ENCODE data around the gene ARF1. TPM values are rescaled to one million over a fixed set of nuclear protein-coding genes. Genes with fewer than 3 reads are reported as not detected.

ARF1 gene
- total RNA-seq, 2 donors from 2014 or later, result 366 to 375 TPM

DNA sequence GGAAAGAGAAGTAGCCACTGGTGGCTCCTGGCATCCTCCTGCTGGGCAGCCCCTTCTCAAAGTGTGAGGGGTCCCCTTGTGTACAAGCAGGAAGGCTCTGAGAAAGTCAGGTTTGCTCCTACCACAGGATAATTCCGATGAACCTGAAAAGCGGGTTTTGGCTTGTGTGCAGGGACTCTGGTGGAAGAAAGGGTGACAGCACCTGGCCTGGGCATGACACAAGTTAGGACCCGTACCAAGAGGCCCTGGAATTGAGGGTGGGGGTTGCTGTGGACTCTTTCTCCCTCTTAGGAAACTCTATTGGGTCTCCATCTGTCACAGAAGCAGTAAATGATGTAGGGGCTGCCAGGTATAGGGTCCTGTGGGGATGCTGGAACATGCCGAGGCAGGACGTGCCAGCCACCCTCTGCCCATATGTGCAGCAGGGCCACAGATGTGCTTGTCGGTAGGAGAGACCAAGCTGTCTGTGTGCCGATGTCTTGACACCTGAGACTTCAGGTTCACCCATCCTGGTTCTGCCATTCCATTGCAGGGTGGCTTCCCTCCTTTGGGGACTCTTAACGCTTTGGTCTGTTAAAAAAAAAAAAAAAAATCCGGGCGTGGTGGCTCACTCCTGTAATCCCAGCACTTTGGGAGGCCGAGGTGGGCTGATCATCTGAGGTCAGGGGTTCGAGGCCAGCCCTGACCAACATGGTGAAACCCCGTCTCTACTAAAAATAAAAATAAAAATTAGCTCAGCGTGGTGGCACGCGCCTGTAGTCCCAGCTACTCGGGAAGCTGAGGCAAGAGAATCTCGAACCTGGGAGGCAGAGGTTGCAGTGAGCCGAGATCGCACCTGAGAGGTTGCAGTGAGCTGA is 10.8 kb downstream of the ARF1 start:
- Histone ChIP-seq H3K4me3 (no peak overlapping the region), H3K36me3 (peaks cover 13% of the 10 kb centered on the region), H3K27me3 (replicated peaks; ENCODE audit: insufficient read depth) (no peaks in the 10 kb centered on the region), H3K27ac (no peak overlapping the region), H3K9me3 (peaks cover 9% of the 10 kb centered on the region), H3K4me1 (ENCODE audit: control insufficient read depth in 1 of 2, low read depth in 2 of 2) (peaks cover 32 to 50% of the 10 kb centered on the region in 2 donors)
- DNase-seq (ENCODE audit: low spot score) (no peak), ATAC-seq (ENCODE audit: insufficient number of reproducible peaks, low FRiP score, low read depth) (no peak)
- TF ChIP-seq, protein P1, sequence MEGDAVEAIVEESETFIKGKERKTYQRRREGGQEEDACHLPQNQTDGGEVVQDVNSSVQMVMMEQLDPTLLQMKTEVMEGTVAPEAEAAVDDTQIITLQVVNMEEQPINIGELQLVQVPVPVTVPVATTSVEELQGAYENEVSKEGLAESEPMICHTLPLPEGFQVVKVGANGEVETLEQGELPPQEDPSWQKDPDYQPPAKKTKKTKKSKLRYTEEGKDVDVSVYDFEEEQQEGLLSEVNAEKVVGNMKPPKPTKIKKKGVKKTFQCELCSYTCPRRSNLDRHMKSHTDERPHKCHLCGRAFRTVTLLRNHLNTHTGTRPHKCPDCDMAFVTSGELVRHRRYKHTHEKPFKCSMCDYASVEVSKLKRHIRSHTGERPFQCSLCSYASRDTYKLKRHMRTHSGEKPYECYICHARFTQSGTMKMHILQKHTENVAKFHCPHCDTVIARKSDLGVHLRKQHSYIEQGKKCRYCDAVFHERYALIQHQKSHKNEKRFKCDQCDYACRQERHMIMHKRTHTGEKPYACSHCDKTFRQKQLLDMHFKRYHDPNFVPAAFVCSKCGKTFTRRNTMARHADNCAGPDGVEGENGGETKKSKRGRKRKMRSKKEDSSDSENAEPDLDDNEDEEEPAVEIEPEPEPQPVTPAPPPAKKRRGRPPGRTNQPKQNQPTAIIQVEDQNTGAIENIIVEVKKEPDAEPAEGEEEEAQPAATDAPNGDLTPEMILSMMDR (IDR thresholded peaks at IDR 0.05), result no peak

GRCh38 chr1:228094432-228095016 is 12.0 kb downstream of the ARF1 start:
- H3K9me3 ChIP-seq, result peaks cover 9% of the 10 kb centered on the region
- H3K4me1 ChIP-seq (ENCODE audit: control insufficient read depth in 1 of 2, low read depth in 2 of 2), result peaks cover 20 to 38% of the 10 kb centered on the region in 2 donors
- TF ChIP-seq, protein P1 (IDR thresholded peaks at IDR 0.05), result no peak
- peaks cover 25% of the 10 kb centered on the region for H3K36me3 ChIP-seq
- no peaks in the 10 kb centered on the region for H3K27me3 ChIP-seq (replicated peaks; ENCODE audit: insufficient read depth)
- ATAC-seq (ENCODE audit: insufficient number of reproducible peaks, low FRiP score, low read depth), result no peak
- no peak for DNase-seq (ENCODE audit: low spot score)
- no peak overlapping the region for H3K4me3 ChIP-seq
- H3K27ac ChIP-seq, result no peak overlapping the region

GRCh38 chr1:228095161-228095560 is 12.7 kb downstream of the ARF1 start:
- ATAC-seq (ENCODE audit: insufficient number of reproducible peaks, low FRiP score, low read depth) (no peak), DNase-seq (ENCODE audit: low spot score) (no peak)
- H3K27me3 ChIP-seq (replicated peaks; ENCODE audit: insufficient read depth), result no peaks in the 10 kb centered on the region
- H3K4me1 ChIP-seq (ENCODE audit: control insufficient read depth in 1 of 2, low read depth in 2 of 2), result peaks cover 14 to 31% of the 10 kb centered on the region in 2 donors
- TF ChIP-seq, protein P1 (IDR thresholded peaks at IDR 0.05), result no peak
- no peak overlapping the region for H3K27ac ChIP-seq
- peaks cover 9% of the 10 kb centered on the region for H3K9me3 ChIP-seq
- peaks cover 30% of the 10 kb centered on the region for H3K36me3 ChIP-seq
- no peak overlapping the region for H3K4me3 ChIP-seq

DNA sequence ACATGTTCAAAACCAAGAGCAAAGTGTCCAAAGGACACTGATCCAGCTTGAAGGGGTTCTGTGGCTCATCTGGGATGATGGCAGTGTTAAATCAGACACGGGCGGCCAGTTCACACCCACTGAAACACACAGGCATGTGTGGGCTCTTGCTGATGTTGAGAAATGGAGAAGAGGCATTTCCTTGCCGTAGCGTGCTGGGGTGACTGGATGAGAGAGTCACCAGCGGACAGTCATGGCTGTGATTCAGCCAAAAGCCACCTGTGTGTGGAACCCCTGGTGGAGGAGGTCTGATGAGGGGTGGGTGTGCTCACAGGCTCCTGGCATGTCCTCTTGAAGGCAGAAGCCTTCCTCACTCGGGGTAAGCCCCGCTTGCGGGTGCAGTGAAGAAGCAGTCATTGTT is 13.4 kb downstream of the ARF1 start:
- no peak for ATAC-seq (ENCODE audit: insufficient number of reproducible peaks, low FRiP score, low read depth)
- TF ChIP-seq, protein P1 (IDR thresholded peaks at IDR 0.05), result no peak
- Histone ChIP-seq H3K4me3 (no peak overlapping the region), H3K27me3 (replicated peaks; ENCODE audit: insufficient read depth) (no peaks in the 10 kb centered on the region), H3K4me1 (ENCODE audit: control insufficient read depth in 1 of 2, low read depth in 2 of 2) (peaks cover 6 to 24% of the 10 kb centered on the region in 2 donors), H3K36me3 (peaks cover 32% of the 10 kb centered on the region), H3K27ac (no peak overlapping the region), H3K9me3 (peaks cover 9% of the 10 kb centered on the region)
- DNase-seq (ENCODE audit: low spot score), result no peak
